GM12801 (cell line): ENCODE results near the gene ARF5.

Experiments
- TF ChIP-seq, protein P1 (sequence below): IDR thresholded peaks from one replicate; pipeline ENCODE4 v1.5.1; 2011; ENCODE audit warnings: control low read depth; ENCODE audit not compliant: insufficient read length; ENCODE audit errors: extremely low read depth

The ARF5 gene

DNA sequence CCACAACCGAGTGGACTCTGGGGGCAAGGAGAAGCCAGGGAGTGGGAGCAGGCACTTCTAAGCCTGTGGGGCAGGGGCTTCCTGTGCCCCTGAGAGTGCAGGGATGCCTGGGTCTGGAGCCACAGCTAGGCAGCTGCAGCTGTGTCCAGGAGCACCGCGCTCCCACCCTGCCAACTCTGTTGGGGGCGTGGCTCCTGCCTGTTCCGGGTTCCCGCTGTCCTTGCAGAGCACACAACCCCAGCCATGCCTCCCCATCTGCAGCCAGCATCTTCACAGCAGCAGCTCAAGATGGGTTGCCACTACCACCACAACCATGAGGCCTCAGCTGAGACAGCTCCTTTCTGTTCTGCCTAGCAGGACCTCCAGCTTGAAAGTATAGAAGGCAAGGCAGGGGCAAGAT, 21.1 kb downstream of the ARF5 start:
- TF ChIP-seq, protein P1, sequence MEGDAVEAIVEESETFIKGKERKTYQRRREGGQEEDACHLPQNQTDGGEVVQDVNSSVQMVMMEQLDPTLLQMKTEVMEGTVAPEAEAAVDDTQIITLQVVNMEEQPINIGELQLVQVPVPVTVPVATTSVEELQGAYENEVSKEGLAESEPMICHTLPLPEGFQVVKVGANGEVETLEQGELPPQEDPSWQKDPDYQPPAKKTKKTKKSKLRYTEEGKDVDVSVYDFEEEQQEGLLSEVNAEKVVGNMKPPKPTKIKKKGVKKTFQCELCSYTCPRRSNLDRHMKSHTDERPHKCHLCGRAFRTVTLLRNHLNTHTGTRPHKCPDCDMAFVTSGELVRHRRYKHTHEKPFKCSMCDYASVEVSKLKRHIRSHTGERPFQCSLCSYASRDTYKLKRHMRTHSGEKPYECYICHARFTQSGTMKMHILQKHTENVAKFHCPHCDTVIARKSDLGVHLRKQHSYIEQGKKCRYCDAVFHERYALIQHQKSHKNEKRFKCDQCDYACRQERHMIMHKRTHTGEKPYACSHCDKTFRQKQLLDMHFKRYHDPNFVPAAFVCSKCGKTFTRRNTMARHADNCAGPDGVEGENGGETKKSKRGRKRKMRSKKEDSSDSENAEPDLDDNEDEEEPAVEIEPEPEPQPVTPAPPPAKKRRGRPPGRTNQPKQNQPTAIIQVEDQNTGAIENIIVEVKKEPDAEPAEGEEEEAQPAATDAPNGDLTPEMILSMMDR = no peak

DNA sequence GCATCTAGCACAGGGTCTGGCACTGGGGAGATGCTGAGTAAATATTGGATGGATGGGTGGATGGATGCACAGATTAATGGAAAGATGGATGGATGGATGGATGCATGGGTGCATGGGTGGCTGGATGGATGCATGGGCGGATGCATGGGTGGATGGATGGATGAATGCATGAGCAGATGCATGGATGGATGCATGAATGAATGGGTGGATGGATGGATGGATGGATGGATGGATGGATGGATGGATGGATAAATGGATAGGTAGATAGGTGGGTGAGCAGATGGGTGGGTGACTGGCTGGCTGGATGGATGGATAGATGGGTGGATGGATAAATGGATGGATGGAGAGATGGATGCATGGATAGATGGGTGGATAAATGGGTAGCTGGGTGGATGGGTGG, 24.1 kb downstream of the ARF5 start:
- TF ChIP-seq, protein P1 = no peak

DNA sequence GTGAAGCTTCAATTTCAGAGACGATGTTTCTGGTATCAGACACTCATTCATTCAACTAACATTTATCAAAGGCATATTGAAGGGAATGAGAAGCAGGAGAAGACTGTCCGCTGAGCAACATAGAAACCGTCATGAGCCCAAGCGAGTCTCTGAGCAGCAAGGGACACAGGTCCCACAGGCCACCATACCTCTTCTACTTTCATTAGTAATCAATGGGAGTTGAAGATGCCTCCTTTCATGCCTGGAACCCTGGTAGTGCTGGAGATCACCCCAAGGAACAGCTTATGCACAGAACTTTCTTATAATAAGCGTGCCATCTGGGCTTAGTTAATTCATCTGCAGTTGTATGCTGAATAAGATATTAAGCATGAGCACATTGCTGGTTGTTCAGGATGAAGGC, 28.5 kb downstream of the ARF5 start:
- TF ChIP-seq, protein P1 = no peak

DNA sequence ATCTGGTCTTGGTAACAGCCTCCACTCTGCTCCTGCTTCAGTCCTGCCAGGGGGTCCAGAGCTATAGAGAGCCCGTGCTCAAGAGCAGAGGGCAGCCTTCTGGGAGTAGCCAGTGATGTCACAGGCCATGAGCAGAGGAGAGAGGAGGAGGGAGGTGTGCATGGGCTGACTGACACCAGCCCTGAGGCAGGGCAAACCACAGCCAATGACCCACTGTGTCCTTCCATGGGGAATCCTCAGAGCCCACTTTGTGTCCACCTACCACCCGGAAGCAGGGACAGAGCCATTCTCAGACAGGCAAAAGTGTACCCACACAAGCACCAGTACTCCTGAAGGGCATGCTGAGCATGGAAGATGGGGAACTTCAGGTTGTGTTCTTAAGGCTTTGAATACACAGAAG, 29.8 kb downstream of the ARF5 start, which contains the start of gene PAX4:
Gene PAX4, minus strand, starts transcription at position 101 of the 400 bp plus-strand sequence. CDS start 2,214 bp downstream, outside the sequence.
- TF ChIP-seq, protein P1 = no peak

DNA sequence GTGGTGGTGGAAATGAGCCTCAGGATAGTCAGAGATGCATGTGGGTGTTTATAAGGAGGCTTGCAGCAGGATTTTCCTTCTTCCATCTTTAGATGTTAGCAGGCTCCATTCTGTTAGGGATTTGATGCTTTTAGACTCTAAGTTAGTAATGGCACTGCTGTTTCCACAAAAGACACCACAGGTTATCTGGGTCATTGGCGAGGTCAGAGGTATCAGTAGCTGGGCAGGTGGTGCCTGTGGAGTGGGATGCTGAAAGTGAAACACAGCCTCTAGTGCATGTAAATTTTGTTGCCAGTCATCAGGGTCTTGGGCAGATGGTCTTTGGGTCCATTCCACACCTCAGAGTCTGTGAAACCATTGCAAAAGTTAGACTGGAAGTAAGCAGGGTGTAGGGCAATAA, 30.6 kb downstream of the ARF5 start:
- TF ChIP-seq, protein P1 = no peak

DNA sequence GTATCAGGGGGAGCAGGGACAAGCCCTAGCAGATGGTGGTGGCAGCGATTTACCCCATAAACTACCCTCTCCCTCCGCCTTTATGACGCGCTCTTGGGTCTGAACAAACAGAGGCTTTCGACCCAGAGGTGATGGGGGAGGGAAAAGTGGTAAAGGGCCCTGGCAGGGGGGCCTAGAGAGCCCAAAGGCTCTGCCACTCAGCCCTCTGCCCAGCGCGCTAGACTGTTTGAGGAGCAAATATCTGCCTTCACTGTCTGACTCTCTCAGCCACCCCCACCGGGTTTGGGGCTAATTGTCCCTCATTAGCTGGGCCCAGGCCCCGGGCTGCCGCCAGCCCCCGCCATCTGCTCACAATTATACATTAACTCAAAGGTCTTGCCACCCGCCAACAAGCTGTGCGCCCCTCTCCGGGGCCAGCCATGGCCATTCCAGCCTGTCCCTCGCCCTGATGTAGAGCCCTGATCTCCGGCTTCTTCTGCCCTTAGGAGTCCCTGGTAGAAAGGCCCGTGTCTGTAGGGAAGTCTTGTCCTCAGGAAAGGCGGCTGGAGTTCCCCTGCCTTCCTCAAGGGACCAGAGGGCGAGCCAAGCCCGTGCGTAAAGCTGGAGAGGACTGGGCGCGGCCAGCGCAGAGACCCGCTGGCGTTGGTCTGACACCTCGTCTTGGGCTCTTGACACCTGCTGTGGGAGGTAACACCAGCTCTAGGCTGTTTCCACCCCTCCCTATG, 31.6 kb downstream of the ARF5 start:
- TF ChIP-seq, protein P1 = no peak

DNA sequence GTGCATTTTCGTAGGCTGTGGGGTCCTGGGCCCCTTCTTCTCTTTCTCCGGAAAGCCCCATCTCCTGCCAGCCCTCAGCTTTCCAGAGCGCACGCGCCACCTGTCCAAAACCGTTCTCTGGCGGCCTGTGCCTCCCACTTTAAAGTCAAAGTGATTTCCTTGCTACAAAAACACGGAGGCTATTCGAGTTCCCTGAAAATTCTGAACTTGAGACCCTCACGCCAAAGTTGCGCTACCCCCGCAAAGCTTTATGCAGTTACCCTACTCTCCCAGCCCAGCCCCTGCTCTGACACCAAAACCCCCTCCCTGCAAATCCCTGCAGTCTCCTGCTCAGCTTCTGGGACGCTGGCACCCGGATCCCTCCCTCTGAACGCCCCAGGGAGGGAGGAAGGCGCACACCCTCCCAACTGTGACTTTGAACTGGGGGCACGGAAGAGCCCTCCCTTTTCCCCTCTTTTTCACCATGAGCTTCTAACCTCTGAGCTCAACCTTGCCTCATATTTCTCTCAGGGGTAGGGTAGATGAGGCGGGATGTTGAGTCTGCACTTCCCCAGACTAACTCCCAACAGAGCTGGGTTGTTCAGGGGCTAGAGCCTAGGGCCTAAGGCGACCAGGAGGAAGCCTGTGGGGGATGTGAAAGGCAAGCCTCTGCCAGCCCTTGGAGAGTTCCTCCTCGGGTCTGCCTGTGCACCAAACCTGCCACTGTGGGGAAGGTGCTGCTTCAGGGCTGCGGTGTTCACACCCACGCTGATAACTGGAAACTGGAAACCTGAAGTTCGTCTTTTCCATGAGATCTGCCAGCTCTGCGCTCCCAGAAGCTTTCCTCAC, 32.4 kb downstream of the ARF5 start:
- TF ChIP-seq, protein P1 = no peak
